Endodermal cell (in vitro differentiated cells): ENCODE results near the gene TLR4. TPM values are rescaled to one million over a fixed set of nuclear protein-coding genes. Genes with fewer than 3 reads are reported as not detected.

Source experiments
- DNase-seq: peaks from one replicate; pipeline ENCODE4 v3.0.0-alpha.2; 2017
- H3K27ac ChIP-seq: 2 replicates; pipeline ENCODE4 v1.5.1; 2013; ENCODE audit warnings: mild to moderate bottlenecking, low read depth, low read length, moderate library complexity
- H3K27me3 ChIP-seq: 2 replicates; pipeline ENCODE4 v1.6.1; 2013; ENCODE audit warnings: mild to moderate bottlenecking, low read length, moderate library complexity; ENCODE audit not compliant: insufficient read depth, control insufficient read depth, poor library complexity, severe bottlenecking
- H3K36me3 ChIP-seq: 2 replicates; pipeline ENCODE4 v1.7.0; 2013; ENCODE audit warnings: mild to moderate bottlenecking, low read length, moderate library complexity; ENCODE audit not compliant: control insufficient read depth, insufficient read depth
- H3K4me1 ChIP-seq: one replicate; pipeline ENCODE4 v1.7.0; 2013; ENCODE audit warnings: low read length; ENCODE audit not compliant: control insufficient read depth, insufficient read depth
- H3K4me3 ChIP-seq: 2 replicates; pipeline ENCODE4 v1.5.1; 2013; ENCODE audit warnings: mild to moderate bottlenecking, low read length, moderate library complexity
- H3K9ac ChIP-seq: 2 replicates; pipeline ENCODE4 v1.6.1; 2013; ENCODE audit warnings: mild to moderate bottlenecking, low read length, moderate library complexity; ENCODE audit not compliant: poor library complexity, severe bottlenecking; ENCODE audit errors: extremely low read depth
- H3K9me3 ChIP-seq: 2 replicates; pipeline ENCODE4 v1.6.1; 2013; ENCODE audit warnings: mild to moderate bottlenecking, low read length, moderate library complexity; ENCODE audit not compliant: control insufficient read depth
- H3K27ac Mint-ChIP-seq: 2 replicates; pipeline ENCODE4 v1.8.0; 2020; ENCODE audit warnings: mixed read lengths
- H3K27me3 Mint-ChIP-seq: 2 replicates; pipeline ENCODE4 v1.8.0; 2021; ENCODE audit warnings: mild to moderate bottlenecking, mixed read lengths; ENCODE audit not compliant: insufficient read depth
- H3K36me3 Mint-ChIP-seq: 2 replicates; pipeline ENCODE4 v1.8.0; 2020; ENCODE audit warnings: low read depth, mixed read lengths
- H3K4me1 Mint-ChIP-seq: 2 replicates; pipeline ENCODE4 v1.8.0; 2020; ENCODE audit warnings: mixed read lengths
- H3K4me3 Mint-ChIP-seq: 2 replicates; pipeline ENCODE4 v1.8.0; 2020; ENCODE audit warnings: mild to moderate bottlenecking, moderate library complexity, mixed read lengths
- H3K9me3 Mint-ChIP-seq: 2 replicates; pipeline ENCODE4 v1.8.0; 2020; ENCODE audit warnings: mild to moderate bottlenecking, mixed read lengths
- WGBS, 2 experiments: methylation state at CpG; one replicate each; pipeline versions ENCODE4 v1.1.5 to v1.1.7; 2013; ENCODE audit warnings: missing lambda C conversion rate in 2 of 2, mixed read lengths in 1 of 2; ENCODE audit not compliant: insufficient coverage in 1 of 2, insufficient read length in 1 of 2; 5-methylcytosine and 5-hydroxymethylcytosine counted together
- total RNA-seq, 2 donors: library from RNA; stranded (reverse); fragmentation: NEBNext Ultra II Directional in 1 of 2; extraction: Animal tissue kit (Norgen Biotek cat#: 25700) in 1 of 2; gene quantifications; 2 replicates in 1 of 2; 3 replicates in 1 of 2; pipeline ENCODE4 v1.2.1, GENCODE V29; 2021
- TF ChIP-seq, protein P1 (sequence below): fragments of 200-600 bp; sonication (generic); conservative IDR thresholded peaks from 2 replicates; pipeline ENCODE4 v1.5.0; 2021; ENCODE audit warnings: antibody characterized with exemption, mild to moderate bottlenecking

The TLR4 gene
- total RNA-seq, 2 donors from 2014 or later: 0.07 TPM; not detected in 1

DNA sequence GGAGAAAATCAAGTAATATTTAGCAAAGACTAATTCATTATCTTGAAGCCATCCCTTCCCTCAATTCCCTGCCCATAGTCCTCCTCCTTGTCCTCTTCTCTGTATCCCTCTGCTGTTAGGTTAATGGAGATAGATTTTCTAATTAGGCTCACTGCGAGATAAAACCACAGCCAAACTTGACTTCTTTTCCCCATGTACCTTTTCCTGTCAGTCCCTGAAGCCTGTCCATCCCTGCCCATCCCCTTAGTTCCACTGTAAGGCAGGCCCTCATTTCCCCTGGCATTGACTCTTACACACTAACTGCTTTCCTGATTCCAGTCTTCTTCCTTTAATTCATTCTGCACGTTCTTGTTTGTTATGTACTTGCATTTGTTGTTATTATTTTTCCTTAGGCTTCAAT is 1.2 kb downstream of the TLR4 start:
- H3K4me1 Mint-ChIP-seq: peaks cover 19% of the 10 kb centered on the region
- no peak overlapping the region for H3K27ac Mint-ChIP-seq
- H3K36me3 Mint-ChIP-seq: no peaks in the 10 kb centered on the region
- Histone ChIP-seq H3K9ac (no peak overlapping the region), H3K4me3 (no peak overlapping the region), H3K27me3 (no peaks in the 10 kb centered on the region), H3K36me3 (no peaks in the 10 kb centered on the region), H3K4me1 (no peaks in the 10 kb centered on the region), H3K27ac (no peak overlapping the region), H3K9me3 (no peaks in the 10 kb centered on the region)
- no peaks in the 10 kb centered on the region for H3K27me3 Mint-ChIP-seq
- no peak for DNase-seq
- H3K4me3 Mint-ChIP-seq: no peak overlapping the region
- H3K9me3 Mint-ChIP-seq: no peaks in the 10 kb centered on the region
- WGBS, 2 experiments: 72% methylated on average over 2 of the region's 2 CpGs; no CpG with 5 or more reads in 1 of the 2 experiments
- TF ChIP-seq, protein P1, sequence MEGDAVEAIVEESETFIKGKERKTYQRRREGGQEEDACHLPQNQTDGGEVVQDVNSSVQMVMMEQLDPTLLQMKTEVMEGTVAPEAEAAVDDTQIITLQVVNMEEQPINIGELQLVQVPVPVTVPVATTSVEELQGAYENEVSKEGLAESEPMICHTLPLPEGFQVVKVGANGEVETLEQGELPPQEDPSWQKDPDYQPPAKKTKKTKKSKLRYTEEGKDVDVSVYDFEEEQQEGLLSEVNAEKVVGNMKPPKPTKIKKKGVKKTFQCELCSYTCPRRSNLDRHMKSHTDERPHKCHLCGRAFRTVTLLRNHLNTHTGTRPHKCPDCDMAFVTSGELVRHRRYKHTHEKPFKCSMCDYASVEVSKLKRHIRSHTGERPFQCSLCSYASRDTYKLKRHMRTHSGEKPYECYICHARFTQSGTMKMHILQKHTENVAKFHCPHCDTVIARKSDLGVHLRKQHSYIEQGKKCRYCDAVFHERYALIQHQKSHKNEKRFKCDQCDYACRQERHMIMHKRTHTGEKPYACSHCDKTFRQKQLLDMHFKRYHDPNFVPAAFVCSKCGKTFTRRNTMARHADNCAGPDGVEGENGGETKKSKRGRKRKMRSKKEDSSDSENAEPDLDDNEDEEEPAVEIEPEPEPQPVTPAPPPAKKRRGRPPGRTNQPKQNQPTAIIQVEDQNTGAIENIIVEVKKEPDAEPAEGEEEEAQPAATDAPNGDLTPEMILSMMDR: no peak

DNA sequence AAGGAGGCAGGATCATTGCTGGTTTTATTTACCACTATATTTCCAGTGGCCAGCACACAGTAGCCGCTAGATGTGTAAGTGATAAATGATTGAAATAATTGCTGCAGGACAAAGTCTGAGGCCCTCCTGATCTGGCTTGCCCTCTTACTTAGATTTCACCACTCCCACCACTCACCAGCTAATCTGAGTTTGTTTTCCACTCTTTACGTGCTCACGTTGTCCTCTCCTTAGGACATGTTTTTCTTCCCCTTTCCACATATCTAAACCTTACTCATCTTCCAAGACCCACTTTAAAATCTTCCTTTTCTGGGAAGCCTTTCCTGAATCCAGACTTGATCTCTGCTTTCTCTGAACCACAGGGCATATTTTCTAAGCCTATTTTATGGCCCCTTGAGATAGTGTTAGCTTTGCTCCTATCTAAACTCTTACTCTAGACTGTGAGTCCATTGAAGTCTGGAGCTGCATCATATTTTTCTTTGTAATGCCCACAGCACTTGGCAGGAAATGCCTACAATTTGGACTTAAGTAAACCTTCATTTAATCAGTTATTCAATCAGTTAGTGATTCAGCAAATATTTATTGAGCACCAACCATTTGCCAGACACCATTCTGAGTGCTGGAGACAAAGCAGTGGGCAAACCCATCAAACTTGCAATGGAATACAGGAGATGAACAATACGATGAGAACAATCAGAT is 2.4 kb downstream of the TLR4 start:
- no peak for DNase-seq
- no peak overlapping the region for H3K4me3 ChIP-seq
- TF ChIP-seq, protein P1: no peak
- Mint-ChIP-seq H3K9me3 (no peaks in the 10 kb centered on the region), H3K27ac (no peak overlapping the region), H3K36me3 (no peaks in the 10 kb centered on the region), H3K27me3 (peaks cover 1% of the 10 kb centered on the region), H3K4me1 (peaks cover 19% of the 10 kb centered on the region), H3K4me3 (no peak overlapping the region)
- H3K9me3 ChIP-seq: no peaks in the 10 kb centered on the region
- H3K9ac ChIP-seq: no peak overlapping the region
- WGBS, 2 experiments: 85 to 94% methylated on average over 3 to 4 of the region's 4 CpGs
- no peaks in the 10 kb centered on the region for H3K4me1 ChIP-seq
- H3K27ac ChIP-seq: no peak overlapping the region
- no peaks in the 10 kb centered on the region for H3K27me3 ChIP-seq
- no peaks in the 10 kb centered on the region for H3K36me3 ChIP-seq

GRCh38 chr9:117707561-117707960 is 3.4 kb downstream of the TLR4 start:
- Histone ChIP-seq H3K9ac (no peak overlapping the region), H3K4me3 (no peak overlapping the region), H3K36me3 (no peaks in the 10 kb centered on the region), H3K27ac (no peak overlapping the region), H3K4me1 (no peaks in the 10 kb centered on the region), H3K9me3 (no peaks in the 10 kb centered on the region), H3K27me3 (no peaks in the 10 kb centered on the region)
- Mint-ChIP-seq H3K4me1 (peaks cover 19% of the 10 kb centered on the region), H3K36me3 (no peaks in the 10 kb centered on the region), H3K9me3 (no peaks in the 10 kb centered on the region), H3K27ac (no peak overlapping the region), H3K27me3 (peaks cover 1% of the 10 kb centered on the region), H3K4me3 (no peak overlapping the region)
- DNase-seq: no peak
- 95 to 100% methylated on average over 1 of the region's 1 CpG for WGBS, 2 experiments
- TF ChIP-seq, protein P1: no peak
